Stimulated activated CD8-positive, alpha-beta memory T cell treated with anti-CD3 and anti-CD28 coated beads, Interleukin-7, amount 100 ng/mL, for 48 hours (primary cell): ENCODE results near the gene ZNF333.
"Not testable (repeated sequence)": the region's sequence is repeated elsewhere in the genome, so short reads cannot be mapped to it uniquely, and the experiment has no call there.

Source experiments
- DNase-seq, 2 donors: peaks; one replicate each; pipeline ENCODE4 v3.0.0-alpha.2; 2020; ENCODE audit warnings: low read depth in 1 of 2; ENCODE audit errors: extremely low read depth in 1 of 2

ZNF333 gene

DNA sequence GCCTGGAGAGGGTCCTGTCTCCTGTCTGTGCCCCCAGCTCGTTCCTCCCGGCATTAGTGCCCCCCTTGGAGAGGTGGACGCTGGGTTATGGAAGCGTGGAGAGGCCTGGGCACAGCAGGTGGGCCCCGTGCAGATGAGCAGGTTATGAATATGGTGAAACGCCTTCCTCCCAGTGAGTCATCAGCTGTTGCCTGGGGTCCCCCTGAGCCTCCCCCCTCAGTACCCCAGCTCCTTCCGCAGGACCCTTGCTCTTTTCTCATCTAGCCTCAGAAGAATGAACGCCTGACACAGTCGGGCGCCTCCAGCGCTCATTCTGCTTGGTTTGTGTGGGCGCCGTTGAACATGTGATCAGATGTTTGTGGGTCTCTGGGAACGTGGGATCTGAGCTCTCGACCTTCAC is 76.0 kb downstream of the ZNF333 start:
- DNase-seq: not testable (repeated sequence)

DNA sequence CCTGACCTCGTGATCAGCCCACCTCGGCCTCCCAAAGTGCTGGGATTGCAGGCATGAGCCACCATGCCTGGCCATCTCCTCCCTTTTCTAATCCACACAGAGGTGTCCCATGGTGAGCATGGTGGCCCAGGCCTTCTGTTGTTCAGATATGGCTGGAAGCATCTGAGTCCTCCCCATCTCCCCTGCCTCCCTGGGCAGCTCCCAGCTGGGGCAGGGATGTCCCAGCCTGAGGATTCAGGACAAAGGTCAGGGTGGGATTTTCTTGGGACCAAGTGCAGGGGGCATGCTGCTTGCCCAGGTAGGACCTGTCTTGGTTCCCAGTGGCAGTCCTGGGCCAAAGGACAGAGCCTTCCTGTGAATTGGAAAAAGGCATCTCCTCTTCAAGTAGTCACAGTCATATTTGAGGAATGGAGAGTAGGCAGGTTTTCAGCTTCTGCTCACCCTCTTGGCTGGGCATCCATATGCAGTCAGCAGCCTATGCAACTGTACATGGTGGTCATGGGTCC is 77.7 kb downstream of the ZNF333 start:
- DNase-seq: no peak

- DNase-seq: no peak
Measured at GRCh38 chr19:14768001-14768400, 78.2 kb downstream of the ZNF333 start.

DNA sequence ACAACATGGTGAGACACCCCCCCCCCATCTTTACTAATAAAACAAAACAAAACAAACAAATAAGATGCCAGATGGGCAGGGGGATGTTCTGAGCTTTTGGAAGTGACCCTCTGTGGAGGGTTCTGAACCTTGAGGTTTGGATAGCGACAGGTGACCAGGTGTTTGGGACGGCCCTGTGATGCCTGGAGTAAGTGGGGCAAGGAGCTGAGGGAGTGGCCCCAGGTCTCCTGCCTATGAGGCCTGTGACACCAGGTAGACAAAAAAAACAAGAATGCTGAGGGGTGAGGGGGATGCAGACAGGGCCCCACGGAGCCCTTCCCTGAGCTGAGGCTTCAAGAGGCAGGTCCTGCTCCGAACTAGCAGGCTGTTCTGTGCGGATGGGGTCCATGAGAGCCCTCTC is 79.4 kb downstream of the ZNF333 start:
- DNase-seq: no peak

DNA sequence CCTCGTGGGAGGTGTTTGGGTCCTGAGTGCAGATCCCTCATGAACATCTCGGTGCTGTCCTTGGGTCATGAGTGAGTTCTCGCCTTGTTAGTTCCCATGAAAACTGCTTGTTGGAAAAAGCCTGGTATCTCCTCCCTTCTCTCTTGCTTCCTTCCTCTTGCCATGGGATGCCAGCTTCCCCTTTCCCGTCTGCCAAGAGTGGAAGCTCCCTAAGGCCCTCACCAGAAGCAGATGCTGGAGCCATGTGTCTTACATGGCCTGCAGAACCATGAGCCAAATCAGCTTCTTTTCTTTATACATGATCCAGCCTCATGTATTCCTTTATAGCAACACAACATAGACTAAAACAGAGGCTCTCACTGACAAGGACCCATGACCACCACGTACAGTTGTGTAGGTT is 80.3 kb downstream of the ZNF333 start:
- DNase-seq: no peak

- no peak for DNase-seq
Measured at GRCh38 chr19:14770944-14771839, 81.3 kb downstream of the ZNF333 start.

DNA sequence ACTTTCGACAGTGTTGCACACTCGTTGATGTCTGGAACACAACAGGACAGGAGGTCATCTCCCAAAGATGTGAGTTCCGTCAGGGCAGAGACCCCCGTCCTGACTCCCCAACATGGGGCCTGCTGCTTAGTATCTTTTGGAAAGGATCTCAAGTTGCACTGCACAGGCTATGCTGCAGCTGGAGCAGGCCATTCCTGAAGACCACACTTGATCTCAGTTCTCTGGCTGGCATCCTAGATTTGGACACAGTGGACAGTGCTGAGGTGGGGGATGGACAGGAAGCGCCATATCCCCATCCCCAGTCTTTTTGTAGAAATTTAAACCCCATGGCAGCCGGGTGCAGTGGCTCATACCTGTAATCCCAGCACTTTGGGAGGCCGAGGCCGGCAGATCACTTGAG is 82.6 kb downstream of the ZNF333 start:
- no peak for DNase-seq

DNA sequence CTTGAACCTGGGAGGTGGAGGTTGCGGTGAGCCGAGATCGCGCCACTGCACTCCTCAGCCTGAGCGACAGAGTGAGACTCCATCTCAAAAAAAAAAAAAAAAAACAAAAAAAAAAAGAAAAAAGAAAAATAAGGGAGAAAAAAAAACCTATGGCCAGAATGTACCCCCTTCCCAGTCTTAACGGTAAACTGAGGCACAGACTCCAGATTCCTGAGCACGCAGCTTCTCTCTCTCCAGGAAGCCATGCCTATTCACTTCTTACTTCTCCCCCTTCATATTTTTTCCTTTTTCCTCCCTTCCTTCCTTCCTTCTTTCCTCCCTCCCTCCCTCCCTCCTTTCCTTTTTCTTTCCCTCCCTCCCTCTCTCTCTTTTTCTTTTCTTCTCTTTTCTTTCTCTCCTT is 83.1 kb downstream of the ZNF333 start:
- no peak for DNase-seq

DNA sequence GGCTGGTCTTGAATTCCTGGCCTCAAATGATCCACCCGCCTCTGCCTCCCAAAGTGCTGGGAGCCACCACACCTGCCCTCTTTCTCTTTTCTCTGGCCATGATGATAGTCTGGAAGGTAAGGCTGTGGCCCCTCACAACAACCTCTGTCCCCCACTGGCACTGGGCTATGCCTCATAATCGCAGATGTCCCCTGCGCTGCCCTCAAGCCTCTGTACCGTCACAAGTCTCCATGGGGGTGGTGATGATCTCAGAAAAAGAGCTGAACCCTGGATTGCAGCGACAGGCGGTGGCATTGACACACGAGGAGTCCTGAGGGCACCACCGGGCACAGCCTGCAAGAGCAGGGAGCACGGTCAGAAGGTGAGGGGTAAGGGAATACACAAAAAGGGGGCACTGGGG is 83.9 kb downstream of the ZNF333 start:
- not testable (repeated sequence) for DNase-seq

DNA sequence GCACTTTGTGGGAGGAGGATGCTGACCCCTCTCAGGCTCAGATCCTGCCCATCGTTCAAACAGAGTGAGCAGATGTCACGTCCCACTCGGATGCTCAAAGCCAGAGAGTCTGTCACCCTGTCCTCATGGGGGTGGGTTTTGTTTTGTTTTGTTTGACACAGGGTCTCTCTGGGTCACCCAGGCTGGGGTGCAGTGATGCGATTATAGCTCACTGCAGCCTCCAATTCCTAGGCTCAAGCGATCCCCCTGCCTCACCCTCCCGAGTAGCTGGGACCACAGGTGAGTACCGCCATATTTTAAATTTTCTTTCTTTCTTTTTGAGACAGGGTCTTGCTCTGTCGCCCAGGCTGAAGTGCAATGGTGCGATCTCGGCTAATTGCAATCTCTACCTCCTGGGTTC is 84.5 kb downstream of the ZNF333 start:
- DNase-seq: no peak

- DNase-seq: not testable (repeated sequence)
Measured at GRCh38 chr19:14775326-14775725, 85.5 kb downstream of the ZNF333 start.

DNA sequence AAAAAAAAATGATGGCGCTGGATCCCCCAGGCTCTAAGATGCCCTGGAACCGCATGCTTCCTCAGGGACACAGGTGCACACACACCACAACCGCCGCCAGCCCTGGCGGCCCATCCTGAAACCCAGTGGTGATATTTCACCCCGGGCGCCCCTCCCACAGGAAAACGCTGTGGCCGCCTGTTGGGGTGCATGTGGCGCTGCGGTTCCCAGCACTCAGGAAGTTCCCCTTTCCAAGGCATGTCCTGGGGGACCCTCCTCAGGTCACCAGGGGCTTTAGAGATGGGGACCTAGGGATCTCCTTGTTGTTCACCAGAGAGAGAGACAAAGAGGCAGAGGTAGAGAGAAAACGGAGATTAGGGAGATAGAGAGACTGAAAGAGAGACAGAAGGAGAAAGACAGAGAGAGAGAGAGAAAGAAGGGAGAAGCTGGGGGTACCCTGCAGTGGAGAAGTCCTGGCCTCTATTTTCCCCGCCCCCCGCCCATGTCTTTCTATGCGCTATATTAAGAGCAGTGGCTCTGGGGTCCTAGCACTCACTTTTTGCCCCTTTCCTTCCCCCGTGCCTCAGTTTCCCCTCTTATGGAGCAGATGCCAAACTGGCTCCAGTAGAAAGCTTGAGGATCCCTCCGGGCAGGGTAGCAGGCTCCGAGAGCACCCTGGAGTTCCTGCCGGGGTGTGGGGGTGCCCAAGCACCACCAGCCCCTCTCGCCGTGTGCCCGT is 86.2 kb downstream of the ZNF333 start:
- DNase-seq: no peak

DNA sequence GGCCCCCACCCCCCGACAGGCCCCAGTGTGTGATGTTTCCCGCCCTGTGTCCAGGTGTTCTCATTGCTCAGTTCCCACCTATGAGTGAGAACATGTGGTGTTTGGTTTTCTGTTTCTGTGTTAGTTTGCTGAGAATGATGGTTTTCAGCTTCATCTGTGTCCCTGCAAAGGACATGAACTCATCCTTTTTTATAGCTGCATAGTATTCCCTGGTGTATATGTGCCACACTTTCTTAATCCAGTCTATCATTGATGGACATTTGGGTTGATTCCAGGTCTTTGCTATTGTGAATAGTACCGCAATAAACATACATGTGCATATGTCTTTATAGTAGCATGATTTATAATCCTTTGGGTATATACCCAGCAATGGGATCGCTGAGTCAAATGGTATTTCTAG is 87.8 kb downstream of the ZNF333 start:
- not testable (repeated sequence) for DNase-seq

- not testable (repeated sequence) for DNase-seq
Measured at GRCh38 chr19:14778110-14778845, 88.4 kb downstream of the ZNF333 start, which contains the start of gene ADGRE2. TSS of gene ADGRE2 (minus strand) at chr19:14778560. CDS start at chr19:14776756, 1,804 bp downstream.

GRCh38 chr19:14779151-14779550 is 89.3 kb downstream of the ZNF333 start:
- no peak for DNase-seq

DNA sequence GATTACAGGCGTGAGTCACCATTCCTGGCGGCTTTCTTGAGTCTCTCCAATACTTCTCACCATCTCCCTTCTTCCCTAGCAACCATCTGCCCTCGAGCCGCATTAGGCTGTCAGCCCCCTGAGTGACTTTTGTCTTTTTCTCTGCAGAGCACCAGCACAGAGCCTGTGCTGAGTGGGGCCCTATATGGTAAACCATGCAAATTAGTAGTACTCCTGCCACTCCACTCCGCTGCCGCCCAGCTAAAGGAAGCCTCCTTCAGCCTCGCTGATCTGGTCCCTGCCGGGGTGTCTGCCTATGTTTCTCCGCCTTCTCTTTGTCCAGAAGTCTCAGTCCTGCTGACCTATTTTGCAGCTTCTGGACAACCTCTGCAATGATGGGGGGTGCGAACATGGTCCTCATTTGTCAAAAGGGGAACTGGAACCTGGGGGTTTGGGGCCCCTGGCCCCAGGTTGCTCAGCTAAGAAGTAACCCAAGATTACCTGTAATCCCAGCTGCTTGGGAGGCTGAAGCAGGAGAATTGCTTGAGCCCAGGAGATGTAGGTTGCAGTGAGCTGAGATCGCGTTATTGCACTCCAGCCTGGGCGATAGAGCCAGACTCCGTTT is 90.9 kb downstream of the ZNF333 start:
- DNase-seq: not testable (repeated sequence)

DNA sequence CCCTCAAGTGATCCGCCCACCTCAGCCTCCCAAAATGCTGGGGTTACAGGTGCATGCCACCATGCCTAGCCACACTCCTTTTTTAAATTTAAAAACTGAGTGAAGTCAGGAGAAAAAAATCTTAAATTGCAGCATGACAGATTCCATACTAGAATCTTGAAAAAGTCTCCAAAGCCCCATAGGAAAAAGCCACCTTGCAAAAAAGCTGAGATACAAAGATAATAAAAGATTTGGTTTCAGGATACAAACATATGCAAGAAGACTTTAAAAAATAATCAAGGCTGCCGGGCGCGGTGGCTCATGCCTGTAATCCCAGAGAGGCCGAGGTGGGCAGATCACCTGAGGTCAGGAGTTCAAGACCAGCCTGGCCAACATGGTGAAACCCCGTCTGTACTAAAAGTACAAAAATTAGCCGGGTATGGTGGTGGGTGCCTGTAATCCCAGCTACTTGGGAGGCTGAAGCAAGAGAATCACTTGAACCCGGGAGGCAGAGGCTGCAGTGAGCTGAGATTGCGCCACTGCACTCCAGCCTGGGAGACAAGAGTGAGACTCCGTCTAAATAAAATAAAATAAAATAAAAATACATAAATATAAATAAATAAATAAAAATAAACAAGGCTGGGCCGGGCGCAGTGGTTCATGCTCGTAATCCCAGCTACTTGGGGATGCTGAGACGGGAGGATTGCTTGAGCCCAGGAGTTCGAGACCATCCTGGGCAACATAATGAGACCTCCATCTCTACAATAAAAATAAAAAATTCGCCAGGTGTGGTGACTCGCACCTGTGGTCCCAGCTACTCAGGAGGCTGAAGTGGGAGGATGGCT is 92.1 kb downstream of the ZNF333 start:
- DNase-seq: not testable (repeated sequence)

DNA sequence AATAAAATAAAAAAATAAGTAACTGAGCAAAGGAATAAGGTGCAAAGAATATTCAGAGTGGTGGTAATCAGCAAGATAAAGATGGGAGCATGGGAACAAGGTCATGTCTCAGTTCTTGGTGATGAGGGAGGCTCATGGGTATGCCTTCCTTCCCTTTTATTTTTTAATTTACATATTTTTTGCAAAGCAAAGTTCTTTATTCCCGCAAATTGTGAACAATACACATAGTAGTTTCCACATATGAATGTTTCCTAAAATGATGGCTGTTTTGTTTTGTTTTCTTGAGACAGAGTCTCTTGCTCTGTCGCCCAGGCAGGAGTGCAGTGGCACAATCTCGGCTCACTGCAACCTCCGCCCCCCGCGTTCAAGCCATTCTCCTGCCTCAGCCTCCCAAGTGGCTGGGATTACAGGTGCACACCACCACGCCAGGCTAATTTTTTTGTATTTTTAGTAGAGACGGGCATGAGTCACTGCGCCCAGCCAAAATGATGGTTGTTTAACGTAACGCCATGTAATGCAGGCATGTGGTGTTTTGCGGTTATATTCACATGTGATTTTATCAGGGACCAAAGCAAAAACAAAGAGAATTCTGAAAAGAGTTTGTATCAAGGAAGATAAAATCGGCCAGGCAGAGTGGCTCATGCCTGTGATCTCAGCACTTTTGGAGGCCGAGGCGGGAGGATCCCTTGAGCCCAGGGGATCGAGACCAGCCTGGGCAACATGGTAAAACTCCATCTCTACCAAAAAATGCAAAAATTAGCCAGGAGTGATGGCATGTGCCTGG is 93.0 kb downstream of the ZNF333 start:
- no peak for DNase-seq
